Measurements from ENCODE around the gene NT5DC3. TPM values are rescaled to one million over a fixed set of nuclear protein-coding genes. Genes with fewer than 3 reads are reported as not detected.
A peak's percentile ranks its signal among the peaks of the same experiment; 100 is the strongest.

The NT5DC3 gene
- total RNA-seq, 2 experiments from 2014 or later, result 9.6 TPM

- Mint-ChIP-seq H3K27ac (peak overlapping the region; percentile 66), H3K9me3 (no peaks in the 10 kb centered on the region), H3K27me3 (no peaks in the 10 kb centered on the region), H3K4me1 (peaks cover 3% of the 10 kb centered on the region), H3K4me3 (no peak overlapping the region), H3K36me3 (peaks cover 35% of the 10 kb centered on the region)
- no peak for DNase-seq
These were observed 42.4 kb downstream of the NT5DC3 start for GRCh38 chr12:103798586-103798985.

DNA sequence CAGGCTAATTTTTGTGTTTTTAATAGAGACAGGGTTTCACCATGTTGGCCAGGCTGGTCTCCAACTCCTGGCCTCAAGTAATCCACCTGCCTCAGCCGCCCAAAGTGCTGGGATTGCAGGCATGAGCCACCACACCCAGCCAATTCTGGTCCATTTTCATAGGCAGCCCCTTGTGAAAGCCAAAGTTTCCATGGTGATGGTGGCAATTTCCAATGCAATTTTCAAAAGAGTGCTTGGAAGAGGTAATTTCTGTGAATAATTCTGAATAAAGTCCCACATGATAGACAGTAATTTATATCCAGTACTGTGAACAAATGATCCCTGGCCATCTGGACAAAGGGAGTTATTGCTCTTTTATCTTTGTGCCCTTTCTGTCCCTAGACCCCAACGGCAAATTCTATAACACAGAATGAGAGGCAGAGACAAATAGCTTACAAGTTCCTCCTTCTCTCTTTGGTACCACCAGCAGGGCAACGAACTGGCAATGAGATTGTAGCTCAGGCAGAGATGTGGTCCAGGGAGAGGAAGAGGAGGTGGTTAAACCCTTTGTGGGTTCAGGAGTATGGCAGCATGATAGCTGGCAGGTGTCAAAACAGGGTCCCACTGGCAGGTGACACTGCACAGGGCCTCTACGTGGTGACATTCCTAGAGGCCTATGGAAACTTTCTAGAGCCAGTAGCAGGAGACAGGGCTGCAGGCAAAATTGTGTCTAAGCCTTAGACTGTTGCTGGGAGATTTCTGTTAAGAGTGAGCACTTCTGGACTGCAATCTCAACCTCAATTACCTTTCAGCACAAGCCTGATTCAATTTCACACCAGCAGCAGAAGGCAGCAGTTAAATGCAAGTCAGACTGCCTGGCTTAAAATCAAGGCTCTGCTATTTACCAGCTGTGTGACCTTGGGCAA is 46.5 kb downstream of the NT5DC3 start:
- H3K27ac Mint-ChIP-seq, result no peak overlapping the region
- no peak overlapping the region for H3K4me3 Mint-ChIP-seq
- H3K9me3 Mint-ChIP-seq, result no peaks in the 10 kb centered on the region
- peaks cover 20% of the 10 kb centered on the region for H3K36me3 Mint-ChIP-seq
- no peak for DNase-seq
- peaks cover 3% of the 10 kb centered on the region for H3K4me1 Mint-ChIP-seq
- no peaks in the 10 kb centered on the region for H3K27me3 Mint-ChIP-seq

DNA sequence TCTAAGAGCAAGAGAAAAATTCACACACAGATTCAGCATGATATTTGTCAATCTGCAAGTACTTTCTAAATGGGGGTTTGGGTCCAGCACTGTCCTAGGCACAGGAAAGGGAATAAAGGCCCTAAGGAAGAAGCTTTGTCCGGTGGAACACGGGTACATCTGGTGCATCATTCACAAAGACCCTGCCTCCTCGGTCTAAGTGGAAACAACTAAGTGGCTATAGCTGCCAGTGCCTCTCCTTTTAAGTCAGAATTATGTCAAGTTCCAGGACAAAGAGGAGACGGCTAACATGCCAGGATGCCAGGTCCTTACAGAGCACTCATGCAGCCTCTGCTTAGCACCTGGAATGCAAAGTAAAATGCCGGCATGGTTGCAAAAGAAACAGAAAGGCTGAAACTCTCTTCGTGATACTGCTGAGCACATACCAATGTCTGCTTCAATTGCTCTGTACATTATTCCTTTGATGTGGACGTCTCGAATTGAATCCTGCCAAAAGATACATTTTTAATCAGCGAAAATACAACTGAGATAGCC is 47.5 kb downstream of the NT5DC3 start:
- Mint-ChIP-seq H3K27me3 (no peaks in the 10 kb centered on the region), H3K4me1 (peaks cover 3% of the 10 kb centered on the region), H3K36me3 (peaks cover 17% of the 10 kb centered on the region), H3K4me3 (no peak overlapping the region), H3K9me3 (no peaks in the 10 kb centered on the region), H3K27ac (no peak overlapping the region)
- no peak for DNase-seq

- no peaks in the 10 kb centered on the region for H3K4me1 Mint-ChIP-seq
- H3K4me3 Mint-ChIP-seq, result no peak overlapping the region
These were observed 48.0 kb downstream of the NT5DC3 start for GRCh38 chr12:103793046-103793445.

DNA sequence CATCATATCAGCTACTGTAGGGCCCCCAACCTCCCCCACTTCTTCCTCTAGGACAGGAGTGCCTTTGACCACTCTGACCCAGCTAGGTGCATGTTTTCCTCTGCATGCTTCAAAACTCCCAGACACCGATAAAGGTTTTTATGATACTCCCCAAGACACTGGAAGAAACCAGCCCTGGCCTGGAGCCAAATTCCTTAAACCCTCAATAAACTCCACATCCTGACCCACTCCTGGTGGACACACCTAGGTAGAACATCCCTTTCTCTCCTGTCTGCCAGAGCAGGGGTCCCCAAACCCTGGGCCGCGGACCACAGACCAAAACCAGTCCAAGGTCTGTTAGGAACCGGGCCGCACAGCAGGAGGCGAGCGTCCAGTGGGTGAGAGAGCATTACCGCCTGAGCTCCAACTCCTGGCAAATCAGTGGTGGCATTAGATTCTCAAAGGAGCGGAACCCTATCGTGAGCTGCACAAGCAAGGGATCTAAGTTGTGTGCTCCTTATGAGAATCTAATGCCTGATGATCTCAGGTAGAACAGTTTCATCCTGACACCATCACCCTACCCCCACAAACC is 49.6 kb downstream of the NT5DC3 start:
- Mint-ChIP-seq H3K27ac (no peak overlapping the region), H3K4me1 (no peaks in the 10 kb centered on the region), H3K9me3 (no peaks in the 10 kb centered on the region), H3K4me3 (no peak overlapping the region), H3K36me3 (peaks cover 8% of the 10 kb centered on the region), H3K27me3 (no peaks in the 10 kb centered on the region)
- no peak for DNase-seq

More at GRCh38 chr12:103793046-103793445, 48.0 kb downstream of the NT5DC3 start:
- no peaks in the 10 kb centered on the region for H3K9me3 Mint-ChIP-seq
- no peak overlapping the region for H3K27ac Mint-ChIP-seq
- H3K27me3 Mint-ChIP-seq, result no peaks in the 10 kb centered on the region
- H3K36me3 Mint-ChIP-seq, result peaks cover 14% of the 10 kb centered on the region
- no peak for DNase-seq

DNA sequence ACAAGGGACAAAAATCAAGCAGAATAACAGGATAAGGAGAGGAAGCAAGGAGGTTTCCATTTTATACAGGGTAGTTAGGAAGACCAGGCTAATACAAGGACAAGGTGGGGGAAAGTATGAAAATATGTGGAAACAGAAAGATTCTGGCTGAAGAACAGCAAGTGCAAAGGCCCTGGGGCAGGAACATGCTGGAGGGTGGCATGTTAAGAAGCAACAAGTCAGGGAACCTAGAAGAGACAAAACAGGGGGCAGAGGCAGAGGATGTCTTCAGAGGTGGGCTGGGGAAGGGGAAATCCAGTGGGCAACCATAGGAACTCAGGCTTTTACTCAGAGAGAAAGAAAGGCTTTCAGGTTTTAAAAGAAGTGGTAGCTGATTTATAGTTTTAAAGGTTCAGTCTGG is 54.8 kb downstream of the NT5DC3 start:
- Mint-ChIP-seq H3K9me3 (no peaks in the 10 kb centered on the region), H3K27ac (peak overlapping the region; percentile 1), H3K36me3 (peaks cover 8% of the 10 kb centered on the region), H3K27me3 (no peaks in the 10 kb centered on the region), H3K4me3 (no peak overlapping the region), H3K4me1 (no peaks in the 10 kb centered on the region)
- DNase-seq, result no peak

DNA sequence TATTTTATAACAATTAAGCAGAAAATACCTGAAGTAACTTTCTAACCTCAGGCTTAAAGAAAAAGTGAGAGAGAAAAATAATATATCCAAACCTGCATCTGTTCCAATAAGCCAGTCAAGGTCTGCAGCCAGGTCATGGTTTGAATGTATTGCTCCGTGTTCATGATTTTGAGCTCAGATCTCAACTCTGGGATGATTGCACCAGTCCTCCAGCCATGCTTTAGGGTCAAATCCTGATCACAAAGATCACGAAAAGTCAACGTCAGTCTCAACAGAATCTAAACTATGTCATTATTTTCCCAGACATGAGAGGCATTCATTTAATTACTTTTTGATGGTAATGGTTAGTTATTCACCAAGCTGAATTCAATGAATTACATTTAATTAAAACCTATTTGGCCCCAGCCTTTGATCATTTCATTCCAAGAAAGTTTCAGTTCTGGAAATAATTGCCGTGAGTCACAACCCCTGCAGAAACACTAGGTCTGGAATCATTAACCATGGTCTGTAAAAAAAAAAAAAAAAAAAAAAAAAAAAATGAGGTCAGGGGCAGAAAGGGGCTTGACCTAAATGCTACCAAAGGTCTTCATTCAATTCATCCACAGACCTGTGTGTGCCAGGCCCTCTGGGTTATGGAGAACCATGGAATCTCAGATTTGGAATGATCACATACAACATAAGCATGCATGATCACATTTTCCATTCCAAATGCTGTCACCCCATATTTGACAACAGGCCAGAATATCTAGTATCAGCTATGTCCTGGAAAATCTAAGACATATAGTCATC is 55.6 kb downstream of the NT5DC3 start:
- DNase-seq, result no peak
- Mint-ChIP-seq H3K27ac (peak overlapping the region; percentile 1), H3K27me3 (no peaks in the 10 kb centered on the region), H3K36me3 (peaks cover 8% of the 10 kb centered on the region), H3K9me3 (no peaks in the 10 kb centered on the region), H3K4me1 (no peaks in the 10 kb centered on the region), H3K4me3 (no peak overlapping the region)

DNA sequence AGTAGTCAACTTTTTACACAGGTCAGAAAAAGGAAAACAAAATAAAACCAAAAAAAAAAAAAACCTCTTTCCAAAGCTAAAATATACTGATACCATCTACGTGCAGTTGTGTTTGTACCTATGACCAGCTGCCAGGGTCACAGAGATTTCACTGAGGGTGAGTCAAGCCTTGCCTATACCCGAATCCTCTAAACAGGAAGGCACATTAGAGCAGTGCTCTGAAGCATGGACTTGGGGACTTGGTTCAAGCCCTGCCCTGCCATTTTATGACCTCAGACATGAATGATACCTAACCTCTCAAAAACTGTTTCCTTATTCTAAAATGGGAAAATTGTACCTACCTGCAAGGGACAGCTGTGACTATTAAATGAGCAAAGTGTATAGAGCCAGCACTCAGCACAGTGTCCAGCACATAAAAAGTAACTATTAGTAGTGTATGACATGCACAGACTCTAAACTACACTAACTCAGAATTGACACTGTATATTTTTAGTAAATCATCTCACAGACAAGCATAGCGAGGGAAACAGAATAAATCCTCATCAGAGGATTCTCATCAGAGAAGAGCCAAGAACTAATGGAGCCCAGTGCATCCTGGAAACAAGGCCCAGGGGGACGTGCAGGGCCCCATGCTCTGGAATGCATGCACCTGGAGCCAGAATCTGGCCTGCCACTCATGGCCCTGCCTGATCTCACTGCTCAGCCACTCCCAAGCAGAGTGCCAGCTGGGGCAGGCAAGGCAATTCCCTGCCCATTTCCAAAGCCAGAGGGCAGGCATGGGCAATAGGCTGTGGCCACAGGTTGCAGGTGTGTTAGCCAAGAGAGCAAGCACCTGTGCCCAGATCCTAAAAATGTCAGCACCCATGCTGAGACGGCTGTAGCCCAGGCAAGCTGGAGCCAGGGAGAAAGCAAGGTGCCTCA is 57.0 kb downstream of the NT5DC3 start:
- Mint-ChIP-seq H3K4me3 (no peak overlapping the region), H3K27ac (no peak overlapping the region), H3K9me3 (no peaks in the 10 kb centered on the region), H3K36me3 (peaks cover 14% of the 10 kb centered on the region), H3K27me3 (no peaks in the 10 kb centered on the region), H3K4me1 (no peaks in the 10 kb centered on the region)
- DNase-seq, result no peak

DNA sequence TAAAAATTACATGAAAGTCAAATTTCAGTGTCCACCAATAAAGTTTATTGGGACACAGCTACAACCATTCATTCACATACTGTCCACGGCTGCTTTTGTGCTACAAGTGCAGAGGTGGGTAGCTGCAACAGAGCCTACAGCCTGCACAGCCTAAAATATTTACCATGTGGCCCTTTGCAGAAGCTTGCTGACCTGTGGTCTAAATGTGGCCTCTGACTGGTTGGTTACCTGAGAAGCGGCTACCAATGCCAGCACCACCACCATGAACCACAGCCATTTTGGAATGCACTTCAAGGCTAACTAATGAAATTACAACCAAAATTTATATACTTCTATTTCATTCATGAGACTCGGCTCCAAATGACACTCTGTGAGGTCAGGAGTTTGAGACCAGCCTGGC is 58.6 kb downstream of the NT5DC3 start:
- DNase-seq, result no peak
- no peaks in the 10 kb centered on the region for H3K27me3 Mint-ChIP-seq
- no peak overlapping the region for H3K27ac Mint-ChIP-seq
- H3K4me3 Mint-ChIP-seq, result no peak overlapping the region
- H3K4me1 Mint-ChIP-seq, result no peaks in the 10 kb centered on the region
- peaks cover 24% of the 10 kb centered on the region for H3K36me3 Mint-ChIP-seq
- no peaks in the 10 kb centered on the region for H3K9me3 Mint-ChIP-seq

DNA sequence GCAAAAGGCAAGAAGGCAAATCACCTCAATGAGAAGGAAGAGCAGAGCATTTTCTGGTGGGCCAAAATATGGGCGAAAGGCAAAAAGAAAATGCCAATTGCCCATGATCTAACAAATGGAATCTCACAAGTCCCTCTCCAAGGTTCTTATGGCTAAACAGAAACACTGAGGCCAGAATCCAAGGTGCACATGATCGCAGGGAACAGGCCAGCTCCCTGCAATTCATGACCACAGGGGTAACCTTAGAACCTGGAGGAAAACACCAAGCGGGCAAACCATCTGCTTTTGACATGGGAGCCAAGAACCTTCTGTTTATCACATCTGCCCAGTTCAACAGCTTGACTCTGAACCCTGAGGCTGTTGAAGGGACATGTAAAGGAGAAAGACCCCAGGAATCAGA is 60.0 kb downstream of the NT5DC3 start:
- Mint-ChIP-seq H3K36me3 (peaks cover 32% of the 10 kb centered on the region), H3K9me3 (no peaks in the 10 kb centered on the region), H3K27ac (no peak overlapping the region), H3K27me3 (no peaks in the 10 kb centered on the region), H3K4me3 (no peak overlapping the region), H3K4me1 (no peaks in the 10 kb centered on the region)
- no peak for DNase-seq

DNA sequence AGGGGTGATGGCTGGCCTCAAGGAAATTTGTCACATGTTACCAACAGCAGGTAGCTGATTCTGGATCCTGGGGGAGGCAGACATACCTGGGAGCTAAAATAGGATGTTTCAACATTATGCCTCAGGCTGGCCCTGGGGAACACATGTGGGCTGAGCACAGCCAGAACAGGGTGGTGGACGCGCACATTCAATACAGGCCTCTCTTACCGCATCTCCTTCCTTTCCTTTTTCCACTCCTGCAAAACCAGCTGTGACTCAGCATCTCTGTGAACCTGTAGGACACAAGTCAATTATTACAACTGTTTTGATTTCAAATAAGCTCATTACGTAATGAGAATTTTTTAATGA is 61.0 kb downstream of the NT5DC3 start:
- Mint-ChIP-seq H3K36me3 (peaks cover 35% of the 10 kb centered on the region), H3K4me1 (no peaks in the 10 kb centered on the region), H3K27ac (no peak overlapping the region), H3K27me3 (no peaks in the 10 kb centered on the region), H3K9me3 (no peaks in the 10 kb centered on the region), H3K4me3 (no peak overlapping the region)
- no peak for DNase-seq

- Mint-ChIP-seq H3K4me1 (no peaks in the 10 kb centered on the region), H3K36me3 (peaks cover 35% of the 10 kb centered on the region), H3K27ac (no peak overlapping the region), H3K4me3 (no peak overlapping the region), H3K9me3 (no peaks in the 10 kb centered on the region), H3K27me3 (no peaks in the 10 kb centered on the region)
- DNase-seq, result no peak
These were observed 61.5 kb downstream of the NT5DC3 start for GRCh38 chr12:103779410-103780092.

DNA sequence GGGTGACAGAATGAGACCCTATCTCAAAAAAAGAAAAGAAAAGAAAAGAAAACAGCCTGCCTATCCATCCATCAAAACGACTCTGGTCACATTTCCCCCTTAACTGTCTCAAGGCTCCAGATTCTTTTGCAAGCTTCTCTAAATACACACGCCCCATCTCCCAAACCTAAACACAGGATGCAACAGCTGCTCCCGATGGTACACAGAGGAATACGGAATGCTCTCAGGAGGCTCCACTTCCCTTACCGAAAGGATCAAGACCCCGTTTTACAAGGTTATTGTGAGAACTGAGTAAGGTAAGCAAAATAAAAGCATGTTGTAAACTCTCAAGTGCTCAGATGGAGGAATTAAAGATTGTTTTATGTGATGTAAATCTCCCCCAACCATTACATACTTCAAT is 62.3 kb downstream of the NT5DC3 start:
- Mint-ChIP-seq H3K4me3 (no peak overlapping the region), H3K27ac (no peak overlapping the region), H3K4me1 (no peaks in the 10 kb centered on the region), H3K36me3 (peaks cover 35% of the 10 kb centered on the region), H3K27me3 (no peaks in the 10 kb centered on the region), H3K9me3 (no peaks in the 10 kb centered on the region)
- DNase-seq, result no peak

- Mint-ChIP-seq H3K27me3 (no peaks in the 10 kb centered on the region), H3K27ac (no peak overlapping the region), H3K36me3 (peaks cover 35% of the 10 kb centered on the region), H3K9me3 (no peaks in the 10 kb centered on the region), H3K4me1 (no peaks in the 10 kb centered on the region), H3K4me3 (no peak overlapping the region)
- no peak for DNase-seq
These were observed 66.0 kb downstream of the NT5DC3 start for GRCh38 chr12:103774977-103775560.

Measured in activated naive CD8-positive, alpha-beta T cell treated with anti-CD3 and anti-CD28 coated beads for 36 hours (primary cell).